ENCODE measurements around the gene JAK1.
"Not testable (repeated sequence)": the region's sequence is repeated elsewhere in the genome, so short reads cannot be mapped to it uniquely, and the experiment has no call there.

Gene JAK1

GRCh38 chr1:64966158-64966971, at the start of gene JAK1:
Gene JAK1 (minus strand): TSS chr1:64966549. CDS start chr1:64886264, 80,285 bp downstream.
- DNase-seq = peak; percentile 89

GRCh38 chr1:65014321-65014720, 48.0 kb upstream of the JAK1 start:
- no peak for DNase-seq

GRCh38 chr1:65011983-65012382, 45.6 kb upstream of the JAK1 start:
- no peak for DNase-seq

- DNase-seq = no peak
Measured at GRCh38 chr1:65009724-65010420, 43.5 kb upstream of the JAK1 start.

- DNase-seq = no peak
Measured at GRCh38 chr1:65009176-65009575, 42.8 kb upstream of the JAK1 start.

GRCh38 chr1:65006806-65007205, 40.5 kb upstream of the JAK1 start:
- no peak for DNase-seq

- no peak for DNase-seq
Measured at GRCh38 chr1:65003316-65003664, 36.9 kb upstream of the JAK1 start.

- peak; percentile 81 for DNase-seq
Measured at GRCh38 chr1:65002508-65003315, 36.4 kb upstream of the JAK1 start.

GRCh38 chr1:65002156-65002507, 35.8 kb upstream of the JAK1 start:
- DNase-seq = no peak

GRCh38 chr1:65001231-65001792, 35.0 kb upstream of the JAK1 start:
- DNase-seq = peak; percentile 85

GRCh38 chr1:64998425-64998948, 32.1 kb upstream of the JAK1 start:
- DNase-seq = not testable (repeated sequence)

- DNase-seq = no peak
Measured at GRCh38 chr1:64996541-64997257, 30.4 kb upstream of the JAK1 start.

- DNase-seq = no peak
Measured at GRCh38 chr1:64995316-64995715, 29.0 kb upstream of the JAK1 start.

GRCh38 chr1:64986903-64987871, 20.8 kb upstream of the JAK1 start:
- no peak for DNase-seq

GRCh38 chr1:64984737-64985136, 18.4 kb upstream of the JAK1 start:
- no peak for DNase-seq

GRCh38 chr1:64984106-64984505, 17.8 kb upstream of the JAK1 start:
- no peak for DNase-seq

- DNase-seq = no peak
Measured at GRCh38 chr1:64983110-64983509, 16.8 kb upstream of the JAK1 start.

GRCh38 chr1:64981601-64982533, 15.5 kb upstream of the JAK1 start:
- DNase-seq = no peak

- DNase-seq = no peak
Measured at GRCh38 chr1:64980745-64981600, 14.6 kb upstream of the JAK1 start.
